Measurements from ENCODE around the gene OR6K6.

Gene OR6K6

DNA sequence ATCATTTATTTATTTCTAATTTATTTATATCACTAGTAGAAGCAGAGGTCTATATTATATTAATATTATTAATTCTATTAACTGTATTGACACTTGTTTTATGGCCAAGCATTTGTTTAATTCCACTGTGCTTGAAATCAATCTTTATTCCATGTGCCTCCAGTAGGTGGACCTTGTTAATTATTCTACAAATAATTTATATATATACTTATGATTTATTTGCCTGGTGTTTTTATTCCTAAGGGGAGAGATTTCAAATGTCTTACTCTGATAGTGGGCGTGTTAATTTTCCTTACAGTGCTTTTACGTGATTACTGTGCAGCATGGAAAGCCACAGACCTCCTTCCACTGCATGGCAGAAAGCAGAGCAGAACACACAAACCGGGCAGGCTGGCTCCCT lies 44.0 kb downstream of the OR6K6 start:
- no peaks in the 10 kb centered on the region for H4K20me1 ChIP-seq (ENCODE audit: control insufficient read depth, insufficient read depth, low read depth, low read length)
- TF ChIP-seq, protein P1, sequence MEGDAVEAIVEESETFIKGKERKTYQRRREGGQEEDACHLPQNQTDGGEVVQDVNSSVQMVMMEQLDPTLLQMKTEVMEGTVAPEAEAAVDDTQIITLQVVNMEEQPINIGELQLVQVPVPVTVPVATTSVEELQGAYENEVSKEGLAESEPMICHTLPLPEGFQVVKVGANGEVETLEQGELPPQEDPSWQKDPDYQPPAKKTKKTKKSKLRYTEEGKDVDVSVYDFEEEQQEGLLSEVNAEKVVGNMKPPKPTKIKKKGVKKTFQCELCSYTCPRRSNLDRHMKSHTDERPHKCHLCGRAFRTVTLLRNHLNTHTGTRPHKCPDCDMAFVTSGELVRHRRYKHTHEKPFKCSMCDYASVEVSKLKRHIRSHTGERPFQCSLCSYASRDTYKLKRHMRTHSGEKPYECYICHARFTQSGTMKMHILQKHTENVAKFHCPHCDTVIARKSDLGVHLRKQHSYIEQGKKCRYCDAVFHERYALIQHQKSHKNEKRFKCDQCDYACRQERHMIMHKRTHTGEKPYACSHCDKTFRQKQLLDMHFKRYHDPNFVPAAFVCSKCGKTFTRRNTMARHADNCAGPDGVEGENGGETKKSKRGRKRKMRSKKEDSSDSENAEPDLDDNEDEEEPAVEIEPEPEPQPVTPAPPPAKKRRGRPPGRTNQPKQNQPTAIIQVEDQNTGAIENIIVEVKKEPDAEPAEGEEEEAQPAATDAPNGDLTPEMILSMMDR (IDR thresholded peaks at IDR 0.05; ENCODE audit: low read depth, low read length, poor library complexity, severe bottlenecking), result no peak
- TF ChIP-seq EZH2phosphoT487 (IDR thresholded peaks at IDR 0.05; ENCODE audit: borderline replicate concordance, low read length), result no peak
- no peaks in the 10 kb centered on the region for H3K9me2 ChIP-seq (replicated peaks; ENCODE audit: control insufficient read depth, low read length)
- H3K4me2 ChIP-seq (ENCODE audit: low read length), result no peak overlapping the region
- no peaks in the 10 kb centered on the region for H3F3A ChIP-seq (ENCODE audit: control insufficient read depth, insufficient read depth)
- H3K4me1 ChIP-seq (ENCODE audit: control insufficient read depth, low read length), result no peaks in the 10 kb centered on the region
- H3K36me3 ChIP-seq (ENCODE audit: control insufficient read depth, low read length), result no peaks in the 10 kb centered on the region
- no peaks in the 10 kb centered on the region for H3K79me2 ChIP-seq (ENCODE audit: control insufficient read depth, low read length)
- H3K27me3 ChIP-seq (ENCODE audit: control insufficient read depth, low read length), result peaks cover 4% of the 10 kb centered on the region; the same call in 1 of the 2 replicates
- H3K27ac ChIP-seq (ENCODE audit: low read depth, low read length), result no peak overlapping the region
- no peak overlapping the region for H3K4me3 ChIP-seq (ENCODE audit: low read length)
- H3K9me3 ChIP-seq (ENCODE audit: control insufficient read depth, insufficient read depth, low read length), result no peaks in the 10 kb centered on the region

DNA sequence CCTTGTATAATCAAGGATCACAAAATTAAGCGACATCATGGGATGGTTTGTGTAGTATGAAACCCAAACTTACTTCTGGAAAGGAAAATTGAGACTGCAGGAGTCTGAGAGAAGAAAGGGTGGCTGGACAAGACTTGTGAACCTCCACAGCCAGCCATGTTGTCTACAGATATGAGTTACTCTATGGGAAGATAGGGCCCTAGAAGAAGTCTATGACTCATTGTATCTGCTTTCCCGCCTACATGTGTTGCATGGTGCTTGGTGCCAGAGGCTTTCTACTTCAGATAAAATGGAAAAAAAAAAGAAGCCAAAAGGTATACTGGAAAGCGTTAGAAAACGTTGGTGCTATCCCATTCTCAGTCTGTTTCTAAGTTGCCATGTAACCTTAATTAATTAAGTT lies 45.2 kb downstream of the OR6K6 start:
- H3K4me2 ChIP-seq (ENCODE audit: low read length), result no peak overlapping the region

DNA sequence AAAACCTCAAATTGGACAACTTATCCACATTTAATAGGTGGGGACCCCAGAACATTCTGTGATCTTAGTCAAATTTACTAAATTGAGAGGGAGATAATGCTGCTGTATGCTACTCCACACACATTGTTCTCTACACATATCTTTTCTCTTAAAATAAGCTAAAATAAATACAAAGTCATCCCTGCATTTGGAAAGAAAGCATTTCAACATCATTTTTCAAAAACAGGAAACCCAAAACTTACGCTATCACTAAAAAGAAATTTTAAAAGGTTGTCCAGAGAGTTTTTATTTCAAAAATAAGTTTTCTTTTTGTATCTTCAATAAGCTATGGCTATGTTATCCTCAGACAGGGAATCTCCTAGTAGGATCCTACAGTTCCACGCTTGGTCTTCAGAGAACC lies 46.0 kb downstream of the OR6K6 start:
- Histone ChIP-seq H3K4me2 (ENCODE audit: low read length) (no peak overlapping the region), H3K27ac (ENCODE audit: low read depth, low read length) (no peak overlapping the region), H3K4me1 (ENCODE audit: control insufficient read depth, low read length) (no peaks in the 10 kb centered on the region), H3K79me2 (ENCODE audit: control insufficient read depth, low read length) (no peaks in the 10 kb centered on the region), H3F3A (ENCODE audit: control insufficient read depth, insufficient read depth) (no peaks in the 10 kb centered on the region), H3K4me3 (ENCODE audit: low read length) (no peak overlapping the region), H3K36me3 (ENCODE audit: control insufficient read depth, low read length) (no peaks in the 10 kb centered on the region), H3K27me3 (ENCODE audit: control insufficient read depth, low read length) (peaks cover 10% of the 10 kb centered on the region), H3K9me3 (ENCODE audit: control insufficient read depth, insufficient read depth, low read length) (no peaks in the 10 kb centered on the region), H3K9me2 (replicated peaks; ENCODE audit: control insufficient read depth, low read length) (no peaks in the 10 kb centered on the region), H4K20me1 (ENCODE audit: control insufficient read depth, insufficient read depth, low read depth, low read length) (no peaks in the 10 kb centered on the region)
- TF ChIP-seq, protein P1 (IDR thresholded peaks at IDR 0.05; ENCODE audit: low read depth, low read length, poor library complexity, severe bottlenecking), result no peak
- TF ChIP-seq EZH2phosphoT487 (IDR thresholded peaks at IDR 0.05; ENCODE audit: borderline replicate concordance, low read length), result no peak

More for the DNA sequence above, 45.2 kb downstream of the OR6K6 start:
- Histone ChIP-seq H3K9me2 (replicated peaks; ENCODE audit: control insufficient read depth, low read length) (no peaks in the 10 kb centered on the region), H3K79me2 (ENCODE audit: control insufficient read depth, low read length) (no peaks in the 10 kb centered on the region), H3K9me3 (ENCODE audit: control insufficient read depth, insufficient read depth, low read length) (no peaks in the 10 kb centered on the region), H3K27me3 (ENCODE audit: control insufficient read depth, low read length) (peaks cover 10% of the 10 kb centered on the region), H3F3A (ENCODE audit: control insufficient read depth, insufficient read depth) (no peaks in the 10 kb centered on the region), H3K4me3 (ENCODE audit: low read length) (no peak overlapping the region), H3K36me3 (ENCODE audit: control insufficient read depth, low read length) (no peaks in the 10 kb centered on the region), H3K27ac (ENCODE audit: low read depth, low read length) (no peak overlapping the region), H4K20me1 (ENCODE audit: control insufficient read depth, insufficient read depth, low read depth, low read length) (no peaks in the 10 kb centered on the region), H3K4me1 (ENCODE audit: control insufficient read depth, low read length) (no peaks in the 10 kb centered on the region)
- TF ChIP-seq, protein P1 (IDR thresholded peaks at IDR 0.05; ENCODE audit: low read depth, low read length, poor library complexity, severe bottlenecking), result no peak
- TF ChIP-seq EZH2phosphoT487 (IDR thresholded peaks at IDR 0.05; ENCODE audit: borderline replicate concordance, low read length), result no peak
